Sigmoid colon (tissue), 7 donors: ENCODE data around the gene LYPLA2. TPM values are rescaled to one million over a fixed set of nuclear protein-coding genes. Genes with fewer than 3 reads are reported as not detected.

Experiments used
- DNase-seq: peaks from one replicate; pipeline ENCODE4 v3.0.0-alpha.2; 2019
- H3K27ac ChIP-seq, 4 donors: fragments of 200-600 bp; sonication (generic); one replicate each; pipeline ENCODE4 v1.5.1; 2016 to 2019; ENCODE audit warnings: mild to moderate bottlenecking in 1 of 4
- H3K27me3 ChIP-seq, 3 donors: fragments of 200-600 bp; sonication (generic); one replicate each; pipeline ENCODE4 v1.5.1; 2019; ENCODE audit warnings: mild to moderate bottlenecking in 1 of 3
- H3K36me3 ChIP-seq, 4 donors: fragments of 200-600 bp; sonication (generic); one replicate each; pipeline ENCODE4 v1.5.1; 2016 to 2019
- H3K4me1 ChIP-seq, 4 donors: fragments of 200-600 bp; sonication (generic); one replicate each; pipeline ENCODE4 v1.5.1; 2017 to 2019
- H3K4me3 ChIP-seq, 4 donors: fragments of 200-600 bp; sonication (generic); one replicate each; pipeline ENCODE4 v1.5.1; 2017 to 2019; ENCODE audit warnings: mild to moderate bottlenecking in 2 of 4, moderate library complexity in 1 of 4
- H3K9me3 ChIP-seq, 4 donors: fragments of 200-600 bp in 3 of 4; sonication (generic) in 3 of 4; one replicate each; pipeline versions ENCODE4 v1.5.1 to v1.6.1; 2013 to 2019
- EP300 ChIP-seq, 4 donors: sonication (generic); formaldehyde crosslinking; IDR thresholded peaks; one replicate each; pipeline ENCODE4 v1.6.1; 2017; ENCODE audit warnings: antibody characterized with exemption in 4 of 4
- POLR2A ChIP-seq, 2 donors: fragments of 450-650 bp; IDR thresholded peaks; one replicate each; pipeline ENCODE4 v1.6.1; 2016; ENCODE audit warnings: antibody characterized with exemption in 2 of 2, mild to moderate bottlenecking in 2 of 2, moderate library complexity in 2 of 2
- POLR2AphosphoS5 ChIP-seq, 4 donors: sonication (generic); formaldehyde crosslinking; IDR thresholded peaks; one replicate each; pipeline ENCODE4 v1.6.1; 2017; ENCODE audit warnings: antibody characterized with exemption in 4 of 4
- WGBS, 2 donors: extraction: QIAGEN DNeasy Blood & Tissue Kit; methylation state at CpG; one replicate each; pipeline ENCODE4 v1.1.7; 2013; 5-methylcytosine and 5-hydroxymethylcytosine counted together
- intact Hi-C: fragments of 100-400 bp; cut with DNase I; formaldehyde crosslinking; loops from one replicate; pipeline ENCODE4 v1.15.1; 2023
- polyA plus RNA-seq, 3 donors: library from polyadenylated mRNA; stranded (reverse); fragments of 200-250 nt; gene quantifications; one replicate each; pipeline ENCODE4 v1.2.3, GENCODE V29; 2013
- total RNA-seq, 4 donors: library from RNA; depleted of rRNA; stranded (reverse); fragments of >200 nt; gene quantifications; one replicate each; pipeline ENCODE4 v1.1.0, GENCODE V29; 2016
- TF ChIP-seq, protein P1 (sequence below), 4 experiments: fragments of 450-650 bp in 3 of 4; fragments of 200-600 bp in 1 of 4; IDR thresholded peaks; one replicate each; pipeline ENCODE4 v1.5.1; 2016 to 2019; ENCODE audit warnings: antibody characterized with exemption in 4 of 4, mild to moderate bottlenecking in 3 of 4, moderate library complexity in 2 of 4
- donor health status: healthy with polysubstance abuse.
- donor health status: Bipolar disorder and iron deficiency.
- donor health status: healthy.

The LYPLA2 gene
- total and polyA plus RNA-seq, 7 donors = 20.2 to 121 (median 24.4) TPM

DNA sequence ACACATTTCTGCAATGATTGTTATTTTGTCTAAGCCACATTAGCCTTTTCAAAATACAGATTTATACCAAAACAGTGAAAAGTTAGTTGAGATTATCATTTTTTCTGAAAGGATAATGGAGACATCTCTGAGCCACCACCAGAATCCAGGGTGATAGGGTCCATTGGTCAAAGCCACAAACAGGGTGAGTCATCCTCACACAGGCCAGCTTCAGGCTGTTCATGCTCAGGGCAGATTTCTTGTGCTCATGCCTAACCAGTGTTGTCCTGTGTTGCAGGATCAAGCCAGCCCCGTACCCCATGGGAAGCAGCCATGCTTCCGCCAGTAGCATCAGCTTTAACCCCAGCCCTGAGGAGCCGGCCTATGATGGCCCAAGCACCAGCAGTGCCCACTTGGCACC lies 34.3 kb upstream of the LYPLA2 start:
- 93 to 96% methylated on average over 3 of the region's 3 CpGs for WGBS, 2 donors
- Histone ChIP-seq H3K36me3 (peaks cover 59 to 100% (median 75%) of the 10 kb centered on the region in 4 donors), H3K27ac (no peak overlapping the region), H3K9me3 (no peaks in the 10 kb centered on the region), H3K4me1 (peaks cover 0 to 12% (median 10%) of the 10 kb centered on the region in 4 donors), H3K27me3 (no peaks in the 10 kb centered on the region), H3K4me3 (no peak overlapping the region)
- intact Hi-C loops = no loop called here
- TF ChIP-seq EP300 (IDR thresholded peaks at IDR 0.05) = no peak
- TF ChIP-seq, protein P1, sequence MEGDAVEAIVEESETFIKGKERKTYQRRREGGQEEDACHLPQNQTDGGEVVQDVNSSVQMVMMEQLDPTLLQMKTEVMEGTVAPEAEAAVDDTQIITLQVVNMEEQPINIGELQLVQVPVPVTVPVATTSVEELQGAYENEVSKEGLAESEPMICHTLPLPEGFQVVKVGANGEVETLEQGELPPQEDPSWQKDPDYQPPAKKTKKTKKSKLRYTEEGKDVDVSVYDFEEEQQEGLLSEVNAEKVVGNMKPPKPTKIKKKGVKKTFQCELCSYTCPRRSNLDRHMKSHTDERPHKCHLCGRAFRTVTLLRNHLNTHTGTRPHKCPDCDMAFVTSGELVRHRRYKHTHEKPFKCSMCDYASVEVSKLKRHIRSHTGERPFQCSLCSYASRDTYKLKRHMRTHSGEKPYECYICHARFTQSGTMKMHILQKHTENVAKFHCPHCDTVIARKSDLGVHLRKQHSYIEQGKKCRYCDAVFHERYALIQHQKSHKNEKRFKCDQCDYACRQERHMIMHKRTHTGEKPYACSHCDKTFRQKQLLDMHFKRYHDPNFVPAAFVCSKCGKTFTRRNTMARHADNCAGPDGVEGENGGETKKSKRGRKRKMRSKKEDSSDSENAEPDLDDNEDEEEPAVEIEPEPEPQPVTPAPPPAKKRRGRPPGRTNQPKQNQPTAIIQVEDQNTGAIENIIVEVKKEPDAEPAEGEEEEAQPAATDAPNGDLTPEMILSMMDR (IDR thresholded peaks at IDR 0.05) = no peak
- no peak for TF ChIP-seq POLR2AphosphoS5 (IDR thresholded peaks at IDR 0.05)
- TF ChIP-seq POLR2A (IDR thresholded peaks at IDR 0.05) = no peak
- no peak for DNase-seq

DNA sequence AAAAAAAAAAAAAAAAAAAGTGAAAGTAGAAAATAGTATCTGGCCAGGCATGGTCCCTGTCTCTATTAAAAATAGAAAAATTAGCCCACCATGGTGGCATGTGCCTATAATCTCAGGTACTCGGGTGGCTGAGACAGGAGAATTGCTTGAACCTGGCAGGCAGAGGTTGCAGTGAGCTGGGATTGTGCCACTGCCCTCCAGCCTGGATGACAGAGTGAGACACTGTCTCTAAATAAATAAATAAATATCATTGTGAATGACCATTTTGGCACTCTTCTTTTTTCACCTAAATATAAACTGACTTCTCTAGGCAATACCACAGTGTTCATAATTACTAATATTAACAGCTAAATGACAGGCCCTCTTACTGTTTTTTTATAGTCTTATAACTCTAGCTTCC lies 33.1 kb upstream of the LYPLA2 start:
- no peaks in the 10 kb centered on the region for H3K9me3 ChIP-seq
- intact Hi-C loops = no loop called here
- DNase-seq = no peak
- 92% methylated on average over 1 of the region's 1 CpG for WGBS, 2 donors
- TF ChIP-seq, protein P1 (IDR thresholded peaks at IDR 0.05) = no peak
- TF ChIP-seq POLR2AphosphoS5 (IDR thresholded peaks at IDR 0.05) (no peak), POLR2A (IDR thresholded peaks at IDR 0.05) (no peak), EP300 (IDR thresholded peaks at IDR 0.05) (no peak)
- peaks cover 48 to 100% (median 64%) of the 10 kb centered on the region in 4 donors for H3K36me3 ChIP-seq
- H3K4me3 ChIP-seq = no peak overlapping the region
- H3K4me1 ChIP-seq = peaks cover 0 to 12% (median 10%) of the 10 kb centered on the region in 4 donors
- no peak overlapping the region for H3K27ac ChIP-seq
- H3K27me3 ChIP-seq = no peaks in the 10 kb centered on the region

DNA sequence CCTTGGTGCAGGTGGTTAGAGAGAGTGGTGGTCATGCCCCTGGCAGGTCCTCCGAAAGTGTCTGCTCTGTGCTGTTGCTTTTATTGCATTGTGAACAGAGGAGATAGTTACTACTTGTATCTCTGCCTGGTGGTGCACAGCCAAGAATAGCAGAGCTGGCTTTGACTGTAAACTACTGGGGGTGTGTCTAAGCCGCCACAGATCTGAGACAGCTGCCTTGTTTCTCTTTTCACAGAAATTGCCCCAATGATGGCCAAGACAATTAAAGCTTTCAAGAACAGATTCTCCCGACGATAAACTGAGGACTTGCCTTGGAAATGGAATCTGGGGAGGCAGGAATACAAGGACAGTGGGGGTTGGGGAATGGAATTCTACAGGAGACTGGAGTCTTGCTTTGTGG lies 31.7 kb upstream of the LYPLA2 start:
- Histone ChIP-seq H3K4me3 (no peak overlapping the region), H3K27ac (peak overlapping the region in 1 of 4 donors; percentile 50), H3K9me3 (no peaks in the 10 kb centered on the region), H3K36me3 (peaks cover 37 to 85% (median 49%) of the 10 kb centered on the region in 4 donors), H3K27me3 (no peaks in the 10 kb centered on the region), H3K4me1 (peaks cover 0 to 20% (median 19%) of the 10 kb centered on the region in 4 donors)
- intact Hi-C loops = no loop called here
- WGBS, 2 donors = 24 to 66% methylated on average over 4 of the region's 4 CpGs
- TF ChIP-seq POLR2AphosphoS5 (IDR thresholded peaks at IDR 0.05) (no peak), POLR2A (IDR thresholded peaks at IDR 0.05) (no peak), EP300 (IDR thresholded peaks at IDR 0.05) (no peak)
- TF ChIP-seq, protein P1 (IDR thresholded peaks at IDR 0.05) = no peak
- no peak for DNase-seq

DNA sequence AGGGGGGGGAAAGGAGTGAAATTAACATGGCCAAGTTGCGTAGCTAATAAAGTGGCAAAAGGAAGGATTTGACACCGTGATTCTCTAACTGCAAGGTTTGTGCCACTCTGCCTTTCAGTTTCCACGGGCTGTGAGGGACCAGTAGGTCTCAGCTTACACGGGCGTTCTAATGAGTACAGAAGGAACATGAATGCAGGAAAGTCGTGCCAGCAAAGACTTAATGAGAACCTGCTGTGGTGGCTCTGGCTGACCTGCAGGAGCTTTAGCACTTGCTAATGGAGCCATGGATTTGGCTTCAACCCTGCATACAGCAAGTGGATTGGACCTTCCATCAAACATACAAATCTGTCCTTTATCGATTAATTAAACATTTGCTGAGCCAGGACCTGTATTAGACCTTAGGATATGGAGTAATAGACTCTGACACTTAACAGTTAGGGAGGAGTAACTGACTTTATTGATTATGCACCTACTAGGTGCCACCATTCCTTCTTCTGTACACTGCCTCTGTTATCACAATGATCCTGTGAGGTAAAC lies 27.8 kb upstream of the LYPLA2 start:
- peak overlapping the region in 2 of 4 donors; percentile 15 to 43 for H3K27ac ChIP-seq
- TF ChIP-seq, protein P1 (IDR thresholded peaks at IDR 0.05) = no peak
- TF ChIP-seq EP300 (IDR thresholded peaks at IDR 0.05) = no peak
- no peak for TF ChIP-seq POLR2AphosphoS5 (IDR thresholded peaks at IDR 0.05)
- TF ChIP-seq POLR2A (IDR thresholded peaks at IDR 0.05) = no peak
- H3K36me3 ChIP-seq = peaks cover 7 to 55% (median 13%) of the 10 kb centered on the region in 4 donors
- H3K9me3 ChIP-seq = no peaks in the 10 kb centered on the region
- H3K4me3 ChIP-seq = no peak overlapping the region
- 92 to 94% methylated on average over 7 of the region's 7 CpGs for WGBS, 2 donors
- intact Hi-C loops = no loop called here
- H3K4me1 ChIP-seq = peaks cover 0 to 20% (median 19%) of the 10 kb centered on the region in 4 donors
- no peak for DNase-seq
- no peaks in the 10 kb centered on the region for H3K27me3 ChIP-seq

DNA sequence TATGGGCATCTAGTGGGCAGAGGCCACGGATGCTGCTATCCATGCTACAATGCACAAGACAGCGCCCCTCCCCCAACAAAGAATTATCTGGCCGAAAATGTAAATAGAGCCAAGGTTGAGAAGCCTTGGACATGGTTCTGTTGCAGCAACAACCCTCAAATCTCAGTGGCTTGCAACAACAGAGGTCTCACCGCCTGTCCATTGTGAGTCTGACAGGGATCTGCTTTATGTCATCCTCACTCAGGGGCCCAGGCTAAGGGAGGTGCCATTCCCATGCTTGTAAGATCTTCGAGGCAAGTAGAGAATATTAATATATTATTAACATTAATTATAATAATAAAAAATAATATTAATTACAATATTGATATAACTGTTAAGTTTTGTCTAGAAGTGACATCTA lies 22.2 kb upstream of the LYPLA2 start:
- peaks cover 0 to 11% (median 6%) of the 10 kb centered on the region in 4 donors for H3K4me1 ChIP-seq
- H3K9me3 ChIP-seq = no peaks in the 10 kb centered on the region
- H3K27me3 ChIP-seq = no peaks in the 10 kb centered on the region
- H3K4me3 ChIP-seq = no peak overlapping the region
- no peak overlapping the region for H3K27ac ChIP-seq
- no peak for DNase-seq
- H3K36me3 ChIP-seq = peaks cover 0 to 30% (median 0%) of the 10 kb centered on the region in 4 donors
- 86 to 88% methylated on average over 5 of the region's 5 CpGs for WGBS, 2 donors
- intact Hi-C loops = no loop called here
- TF ChIP-seq POLR2A (IDR thresholded peaks at IDR 0.05) (no peak), POLR2AphosphoS5 (IDR thresholded peaks at IDR 0.05) (no peak), EP300 (IDR thresholded peaks at IDR 0.05) (no peak)
- TF ChIP-seq, protein P1 (IDR thresholded peaks at IDR 0.05) = no peak
